HepG2 (cell line): Measurements from ENCODE around the gene C11orf68. TPM values are rescaled to one million over a fixed set of nuclear protein-coding genes. Genes with fewer than 3 reads are reported as not detected.

Experiments
- CBX5 ChIP-seq: sonication (generic); formaldehyde crosslinking; IDR thresholded peaks from 2 replicates; pipeline ENCODE4 v1.4.0; 2020; ENCODE audit warnings: missing genetic modification reagents, borderline replicate concordance
- CHCHD3 ChIP-seq: sonication (generic); formaldehyde crosslinking; IDR thresholded peaks from 2 replicates; pipeline ENCODE4 v1.8.0; 2022; ENCODE audit warnings: mild to moderate bottlenecking, missing genetic modification reagents, moderate library complexity
- FOXK1 ChIP-seq: sonication (generic); formaldehyde crosslinking; IDR thresholded peaks from 2 replicates; pipeline ENCODE4 v1.4.0; 2020; ENCODE audit warnings: low read depth, missing genetic modification reagents, borderline replicate concordance
- FOXK2 ChIP-seq: fragments of 450-650 bp; IDR thresholded peaks from 2 replicates; pipeline ENCODE4 v1.6.1; 2016
- HIVEP1 ChIP-seq: sonication (generic); formaldehyde crosslinking; IDR thresholded peaks from 2 replicates; pipeline ENCODE4 v1.4.0; 2020; ENCODE audit warnings: mild to moderate bottlenecking, missing genetic modification reagents
- HNRNPL ChIP-seq: fragments of 200-400 bp; formaldehyde crosslinking; IDR thresholded peaks from 2 replicates; pipeline ENCODE4 v1.6.1; 2017; ENCODE audit warnings: mild to moderate bottlenecking, low read depth, low read length
- HOXA3 ChIP-seq: sonication (generic); formaldehyde crosslinking; IDR thresholded peaks from 2 replicates; pipeline ENCODE4 v1.5.0; 2020; ENCODE audit warnings: missing genetic modification reagents
- ISX ChIP-seq: sonication (generic); formaldehyde crosslinking; conservative IDR thresholded peaks from 2 replicates; pipeline ENCODE4 v1.5.0; 2020; ENCODE audit warnings: missing genetic modification reagents
- KDM5A ChIP-seq: fragments of 200-600 bp; sonication (generic); IDR thresholded peaks from 2 replicates; pipeline ENCODE4 v1.7.0; 2018; ENCODE audit warnings: antibody characterized with exemption, mild to moderate bottlenecking, low read length, borderline replicate concordance
- KDM5B ChIP-seq: sonication (generic); formaldehyde crosslinking; IDR thresholded peaks from 2 replicates; pipeline ENCODE4 v1.4.0; 2020; ENCODE audit warnings: missing genetic modification reagents, mild to moderate bottlenecking, borderline replicate concordance
- MBD4 ChIP-seq: IDR thresholded peaks from 2 replicates; pipeline ENCODE4 v1.6.1; 2012; ENCODE audit warnings: low read length, inconsistent platforms, borderline replicate concordance
- NFKBIZ ChIP-seq: IDR thresholded peaks from 2 replicates; pipeline ENCODE4 v1.6.1; 2018; ENCODE audit warnings: missing genetic modification reagents, missing compliant biosample characterization
- NFYB ChIP-seq: sonication (generic); formaldehyde crosslinking; IDR thresholded peaks from 2 replicates; pipeline ENCODE4 v1.4.0; 2020; ENCODE audit warnings: missing genetic modification reagents
- PPARG ChIP-seq: conservative IDR thresholded peaks from 2 replicates; pipeline ENCODE4 v1.6.1; 2016; ENCODE audit warnings: missing biosample characterization, missing genetic modification reagents
- RCOR2 ChIP-seq: IDR thresholded peaks from 2 replicates; pipeline ENCODE4 v1.6.1; 2016; ENCODE audit warnings: missing biosample characterization, missing genetic modification reagents
- REPIN1 ChIP-seq: sonication (generic); formaldehyde crosslinking; IDR thresholded peaks from 2 replicates; pipeline ENCODE4 v1.8.0; 2022; ENCODE audit warnings: missing genetic modification reagents, low read depth, mild to moderate bottlenecking, borderline replicate concordance
- RFX1 ChIP-seq: fragments of 450-650 bp; IDR thresholded peaks from 2 replicates; pipeline ENCODE4 v1.6.1; 2017
- SOX5 ChIP-seq: IDR thresholded peaks from 2 replicates; pipeline ENCODE4 v1.6.1; 2016; ENCODE audit warnings: borderline replicate concordance
- SRF ChIP-seq: IDR thresholded peaks from 2 replicates; pipeline ENCODE4 v1.6.1; 2011; ENCODE audit warnings: mild to moderate bottlenecking, low read depth, low read length, moderate library complexity
- ZBTB38 ChIP-seq: sonication (generic); formaldehyde crosslinking; IDR thresholded peaks from 2 replicates; pipeline ENCODE4 v1.5.1; 2020; ENCODE audit warnings: mild to moderate bottlenecking, missing genetic modification reagents
- ZBTB7A ChIP-seq: sonication (generic); formaldehyde crosslinking; IDR thresholded peaks from 2 replicates; pipeline ENCODE4 v1.8.0; 2022; ENCODE audit warnings: mild to moderate bottlenecking, missing genetic modification reagents
- ZFP41 ChIP-seq: sonication (generic); formaldehyde crosslinking; IDR thresholded peaks from 2 replicates; pipeline ENCODE4 v1.4.0; 2020; ENCODE audit warnings: mild to moderate bottlenecking, missing genetic modification reagents, borderline replicate concordance
- ZNF513 ChIP-seq: sonication (generic); formaldehyde crosslinking; conservative IDR thresholded peaks from 2 replicates; pipeline ENCODE4 v1.5.0; 2020; ENCODE audit warnings: missing genetic modification reagents
- ZNF549 ChIP-seq: sonication (generic); formaldehyde crosslinking; IDR thresholded peaks from 2 replicates; pipeline ENCODE4 v1.5.0; 2020; ENCODE audit warnings: missing genetic modification reagents
- ZNF550 ChIP-seq: sonication (generic); formaldehyde crosslinking; IDR thresholded peaks from 2 replicates; pipeline ENCODE4 v1.4.0; 2020; ENCODE audit warnings: mild to moderate bottlenecking, missing genetic modification reagents, borderline replicate concordance
- ZNF577 ChIP-seq: sonication (generic); formaldehyde crosslinking; IDR thresholded peaks from 2 replicates; pipeline ENCODE4 v1.4.0; 2020; ENCODE audit warnings: mild to moderate bottlenecking, low read depth, missing genetic modification reagents, borderline replicate concordance
- ZNF678 ChIP-seq: sonication (generic); formaldehyde crosslinking; IDR thresholded peaks from 2 replicates; pipeline ENCODE4 v1.4.0; 2020; ENCODE audit warnings: mild to moderate bottlenecking, missing genetic modification reagents
- polyA plus RNA-seq, 8 experiments: library from polyadenylated mRNA; depleted of rRNA in 3 of 8; stranded (reverse) in 7 of 8; unstranded in 1 of 8; fragments of >200 nt; fragmentation: Illumina TruSeq in 4 of 8; extraction: Trizol in 4 of 8; gene quantifications; 2 replicates each; pipeline versions ENCODE4 v1.2.1 to v1.2.3, GENCODE V29; 2011 to 2016; ENCODE audit warnings: low read depth in 4 of 8, missing spikeins in 1 of 8, mixed read lengths in 1 of 8; ENCODE audit not compliant: insufficient read depth in 1 of 8
- total RNA-seq, 5 experiments: library from RNA; depleted of rRNA; stranded (reverse); fragments of >200 nt; fragmentation: Illumina TruSeq; extraction: Trizol; gene quantifications; 2 replicates each; pipeline ENCODE4 v1.2.3, GENCODE V29; 2016; ENCODE audit warnings: low read depth in 1 of 5
- TF ChIP-seq, protein P1 (sequence below): sonication (generic); formaldehyde crosslinking; IDR thresholded peaks from 2 replicates; pipeline ENCODE4 v1.8.0; 2022; ENCODE audit warnings: mild to moderate bottlenecking, missing genetic modification reagents, borderline replicate concordance
- TF ChIP-seq, protein P2 (sequence below): sonication (generic); formaldehyde crosslinking; IDR thresholded peaks from 2 replicates; pipeline ENCODE4 v1.4.0; 2020; ENCODE audit warnings: missing genetic modification reagents

C11orf68 gene
- total and polyA plus RNA-seq, 2 of the 13 experiments (the other 11 are each of a cell fraction or from before 2014, with no cell fraction given), result 8.4 to 28.3 TPM

DNA sequence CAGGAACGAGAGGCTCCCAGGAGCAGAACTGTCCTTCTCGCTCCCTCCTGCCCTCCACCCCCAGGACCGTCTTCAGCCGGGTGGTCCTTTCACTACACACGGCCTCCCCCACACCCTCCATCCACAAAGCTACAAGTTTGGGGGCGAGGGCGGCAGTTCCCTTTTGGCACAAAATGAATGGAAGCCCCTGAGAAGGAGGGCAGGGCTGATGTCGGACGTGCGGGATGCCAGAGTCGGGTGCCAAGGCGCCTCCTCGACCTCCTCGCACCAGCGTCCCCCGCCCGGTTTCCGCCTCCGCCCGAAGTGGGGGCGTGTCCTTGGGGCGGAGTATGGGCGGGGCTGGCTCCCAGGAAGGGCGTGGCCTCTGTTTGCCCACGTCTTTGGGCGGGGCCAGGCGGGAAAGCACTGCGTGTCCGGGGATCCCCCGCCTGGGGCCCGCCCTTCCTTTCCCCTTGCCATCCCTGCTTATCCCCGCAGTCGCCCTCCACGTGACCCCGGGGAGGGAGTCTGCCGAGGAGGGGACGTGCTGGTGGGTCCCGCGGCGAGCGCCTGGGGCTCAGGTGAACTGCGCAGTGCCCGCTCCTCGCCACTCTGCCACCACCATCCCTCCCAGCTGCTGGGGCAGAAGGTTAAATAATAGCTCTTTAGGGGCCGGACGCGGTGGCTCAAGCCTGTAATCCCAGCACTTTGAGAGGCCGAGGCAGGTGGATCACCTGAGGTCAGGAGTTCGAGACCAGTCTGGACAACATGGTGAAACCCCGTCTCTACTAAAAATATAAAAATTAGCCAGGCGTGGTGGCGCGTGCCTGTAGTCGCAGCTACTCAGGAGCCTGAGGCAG, 45.3 kb downstream of the C11orf68 start (continued):
- no peak for TF ChIP-seq CBX5
- TF ChIP-seq RCOR2 (CRISPR knock-in tag), result peak; percentile 42; the same call in 1 of the 2 replicates
- no peak for TF ChIP-seq SRF
- no peak for TF ChIP-seq FOXK1 (CRISPR knock-in tag)
- TF ChIP-seq CHCHD3 (CRISPR knock-in tag), result no peak
- no peak for TF ChIP-seq MBD4
- no peak for TF ChIP-seq ZBTB7A (CRISPR knock-in tag)
- TF ChIP-seq ZFP41, result no peak
- TF ChIP-seq NFYB (CRISPR knock-in tag), result no peak
- TF ChIP-seq, protein P1, sequence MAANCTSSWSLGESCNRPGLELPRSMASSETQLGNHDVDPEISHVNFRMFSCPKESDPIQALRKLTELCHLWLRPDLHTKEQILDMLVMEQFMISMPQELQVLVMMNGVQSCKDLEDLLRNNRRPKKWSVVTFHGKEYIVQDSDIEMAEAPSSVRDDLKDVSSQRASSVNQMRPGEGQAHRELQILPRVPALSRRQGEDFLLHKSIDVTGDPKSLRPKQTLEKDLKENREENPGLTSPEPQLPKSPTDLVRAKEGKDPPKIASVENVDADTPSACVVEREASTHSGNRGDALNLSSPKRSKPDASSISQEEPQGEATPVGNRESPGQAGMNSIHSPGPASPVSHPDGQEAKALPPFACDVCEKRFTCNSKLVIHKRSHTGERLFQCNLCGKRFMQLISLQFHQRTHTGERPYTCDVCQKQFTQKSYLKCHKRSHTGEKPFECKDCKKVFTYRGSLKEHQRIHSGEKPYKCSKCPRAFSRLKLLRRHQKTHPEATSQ, result no peak
- TF ChIP-seq HIVEP1, result peak; percentile 100
- no peak for TF ChIP-seq ZNF513 (CRISPR knock-in tag)
- TF ChIP-seq HOXA3 (CRISPR knock-in tag), result peak; percentile 69
- peak; percentile 83 for TF ChIP-seq KDM5B (CRISPR knock-in tag)
- no peak for TF ChIP-seq REPIN1
- no peak for TF ChIP-seq ZNF678 (CRISPR knock-in tag)
- TF ChIP-seq, protein P2, sequence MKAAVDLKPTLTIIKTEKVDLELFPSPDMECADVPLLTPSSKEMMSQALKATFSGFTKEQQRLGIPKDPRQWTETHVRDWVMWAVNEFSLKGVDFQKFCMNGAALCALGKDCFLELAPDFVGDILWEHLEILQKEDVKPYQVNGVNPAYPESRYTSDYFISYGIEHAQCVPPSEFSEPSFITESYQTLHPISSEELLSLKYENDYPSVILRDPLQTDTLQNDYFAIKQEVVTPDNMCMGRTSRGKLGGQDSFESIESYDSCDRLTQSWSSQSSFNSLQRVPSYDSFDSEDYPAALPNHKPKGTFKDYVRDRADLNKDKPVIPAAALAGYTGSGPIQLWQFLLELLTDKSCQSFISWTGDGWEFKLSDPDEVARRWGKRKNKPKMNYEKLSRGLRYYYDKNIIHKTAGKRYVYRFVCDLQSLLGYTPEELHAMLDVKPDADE (CRISPR knock-in tag), result no peak
- peak; percentile 36; the same call in 1 of the 2 replicates for TF ChIP-seq PPARG (CRISPR knock-in tag)
- TF ChIP-seq ZNF549, result no peak
- no peak for TF ChIP-seq KDM5A
- peak; percentile 47; the same call in 1 of the 2 replicates for TF ChIP-seq SOX5 (CRISPR knock-in tag)
- TF ChIP-seq RFX1, result no peak
- no peak for TF ChIP-seq ISX (CRISPR knock-in tag)
- TF ChIP-seq ZNF550 (CRISPR knock-in tag), result no peak
- TF ChIP-seq HNRNPL, result peak; percentile 63; the same call in 1 of the 2 replicates
- peak; percentile 29; the same call in 1 of the 2 replicates for TF ChIP-seq ZBTB38 (CRISPR knock-in tag)
- TF ChIP-seq FOXK2, result no peak
- no peak for TF ChIP-seq ZNF577
- TF ChIP-seq NFKBIZ (CRISPR knock-in tag), result 0 out of 2 replicates have a peak, but pooled peaks have one; percentile 26
